AG09309 (cell line): Measurements from ENCODE around the gene PTPRH.

ENCODE experiments used
- DNase-seq: peaks from one replicate; pipeline ENCODE4 v3.0.0-alpha.2; 2010; ENCODE audit warnings: low read depth
- H3K4me3 ChIP-seq: 2 replicates; pipeline ENCODE4 v1.5.1; 2011; ENCODE audit warnings: mild to moderate bottlenecking, low read depth, low read length, moderate library complexity; ENCODE audit not compliant: control insufficient read depth
- TF ChIP-seq, protein P1 (sequence below): IDR thresholded peaks from 2 replicates; pipeline ENCODE4 v1.5.1; 2011; ENCODE audit warnings: mild to moderate bottlenecking, low read depth, low read length, inconsistent platforms; ENCODE audit not compliant: insufficient read depth, control insufficient read depth; ENCODE audit errors: missing control alignments

Gene PTPRH

DNA sequence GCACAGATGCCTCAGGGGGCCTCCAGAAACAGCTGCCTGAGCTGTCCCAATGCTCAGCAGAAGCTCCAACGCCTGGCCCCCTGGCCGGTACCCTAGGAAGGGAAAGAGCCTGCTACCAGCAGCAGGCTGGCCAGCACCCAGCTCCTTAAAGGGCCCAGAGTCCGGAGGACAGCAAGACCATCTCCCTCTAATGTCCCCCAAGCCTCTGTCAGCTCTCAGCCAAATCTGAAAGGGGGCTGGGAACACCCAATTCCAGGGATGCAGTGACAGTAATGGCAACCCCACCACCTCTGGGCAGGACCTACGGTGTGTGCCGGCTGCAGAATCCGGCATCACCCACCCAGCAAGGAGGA is 45.3 kb upstream of the PTPRH start:
- TF ChIP-seq, protein P1, sequence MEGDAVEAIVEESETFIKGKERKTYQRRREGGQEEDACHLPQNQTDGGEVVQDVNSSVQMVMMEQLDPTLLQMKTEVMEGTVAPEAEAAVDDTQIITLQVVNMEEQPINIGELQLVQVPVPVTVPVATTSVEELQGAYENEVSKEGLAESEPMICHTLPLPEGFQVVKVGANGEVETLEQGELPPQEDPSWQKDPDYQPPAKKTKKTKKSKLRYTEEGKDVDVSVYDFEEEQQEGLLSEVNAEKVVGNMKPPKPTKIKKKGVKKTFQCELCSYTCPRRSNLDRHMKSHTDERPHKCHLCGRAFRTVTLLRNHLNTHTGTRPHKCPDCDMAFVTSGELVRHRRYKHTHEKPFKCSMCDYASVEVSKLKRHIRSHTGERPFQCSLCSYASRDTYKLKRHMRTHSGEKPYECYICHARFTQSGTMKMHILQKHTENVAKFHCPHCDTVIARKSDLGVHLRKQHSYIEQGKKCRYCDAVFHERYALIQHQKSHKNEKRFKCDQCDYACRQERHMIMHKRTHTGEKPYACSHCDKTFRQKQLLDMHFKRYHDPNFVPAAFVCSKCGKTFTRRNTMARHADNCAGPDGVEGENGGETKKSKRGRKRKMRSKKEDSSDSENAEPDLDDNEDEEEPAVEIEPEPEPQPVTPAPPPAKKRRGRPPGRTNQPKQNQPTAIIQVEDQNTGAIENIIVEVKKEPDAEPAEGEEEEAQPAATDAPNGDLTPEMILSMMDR = no peak
- no peak overlapping the region for H3K4me3 ChIP-seq
- no peak for DNase-seq

DNA sequence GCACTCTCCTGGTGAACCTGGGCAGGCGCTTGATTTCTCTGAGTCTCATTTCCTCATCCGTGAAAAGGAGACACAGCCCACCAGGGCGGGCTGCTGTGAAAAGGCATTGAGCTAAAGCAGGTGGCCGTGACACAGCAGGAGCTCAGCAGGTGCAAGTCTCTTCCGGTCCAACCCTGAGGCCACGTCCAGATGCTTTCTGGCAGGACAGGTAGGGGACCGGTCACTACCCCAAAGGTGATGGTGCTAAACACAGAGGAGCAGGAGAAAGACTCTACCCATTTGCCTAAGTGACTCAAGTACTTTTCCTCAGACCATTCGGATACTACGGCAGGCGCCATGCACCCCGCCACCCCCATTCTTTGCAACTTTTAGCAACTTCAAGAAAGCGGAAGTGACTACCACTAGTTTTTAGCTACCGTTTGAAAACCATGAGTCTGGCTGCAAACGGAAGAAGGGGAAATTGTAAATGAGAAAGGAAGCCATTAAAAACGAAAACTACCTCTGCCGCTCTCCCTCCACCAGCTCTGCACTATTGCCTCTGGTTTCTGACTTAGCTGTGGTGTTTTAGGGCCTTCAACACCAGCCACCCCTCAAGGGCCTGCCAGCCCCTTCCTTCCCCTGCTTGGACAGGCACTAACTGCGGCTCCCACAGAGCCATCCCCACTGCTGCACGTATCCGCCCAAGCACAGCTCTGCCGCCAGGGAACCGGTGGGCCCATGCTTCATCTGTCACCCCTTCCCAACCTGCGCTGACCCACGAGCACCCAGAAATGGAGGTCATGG is 44.7 kb upstream of the PTPRH start:
- DNase-seq = no peak
- TF ChIP-seq, protein P1 = no peak
- no peak overlapping the region for H3K4me3 ChIP-seq

DNA sequence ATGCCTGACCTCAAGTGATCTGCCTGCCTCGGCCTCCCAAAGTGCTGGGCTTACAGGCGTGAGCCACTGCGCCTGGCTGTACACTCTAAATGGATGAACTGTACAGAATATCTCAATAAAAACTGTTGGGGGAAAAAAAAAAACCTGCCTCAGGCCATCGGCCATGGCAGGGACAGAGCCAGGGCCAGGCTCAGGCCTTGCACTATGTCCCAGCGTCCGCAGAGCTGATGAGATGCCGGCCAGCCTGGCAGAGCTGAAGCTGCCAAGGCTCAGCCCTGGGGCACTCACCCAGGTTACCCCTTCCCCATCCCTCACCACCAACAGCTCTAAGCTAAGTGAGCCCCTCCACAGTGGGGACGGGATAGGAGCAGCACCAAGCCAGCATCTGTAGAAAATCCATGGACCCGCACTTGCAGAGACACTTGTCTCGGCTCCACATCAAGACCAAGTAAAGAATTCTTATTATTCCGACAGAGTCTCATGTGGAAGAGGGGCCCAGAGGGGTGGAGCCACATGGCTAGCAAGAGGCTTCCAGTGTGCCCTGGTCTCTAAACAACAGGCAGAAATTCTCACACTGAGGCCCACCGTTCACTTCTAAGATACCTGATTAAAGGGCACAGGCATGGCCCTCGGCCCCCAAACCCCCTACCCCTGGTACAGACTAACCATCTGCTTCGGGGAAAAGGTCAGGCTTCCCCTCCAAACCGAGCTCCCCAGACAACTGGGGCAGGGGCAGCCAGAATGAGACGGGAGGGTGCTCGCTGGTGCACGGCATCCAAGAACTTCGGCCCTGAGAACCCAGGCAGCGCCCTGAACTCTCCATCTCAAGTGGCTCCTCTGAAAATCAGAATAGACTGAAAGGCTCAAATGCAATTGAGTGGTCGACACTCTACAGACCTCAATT is 43.7 kb upstream of the PTPRH start:
- TF ChIP-seq, protein P1 = no peak
- no peak overlapping the region for H3K4me3 ChIP-seq
- no peak for DNase-seq

DNA sequence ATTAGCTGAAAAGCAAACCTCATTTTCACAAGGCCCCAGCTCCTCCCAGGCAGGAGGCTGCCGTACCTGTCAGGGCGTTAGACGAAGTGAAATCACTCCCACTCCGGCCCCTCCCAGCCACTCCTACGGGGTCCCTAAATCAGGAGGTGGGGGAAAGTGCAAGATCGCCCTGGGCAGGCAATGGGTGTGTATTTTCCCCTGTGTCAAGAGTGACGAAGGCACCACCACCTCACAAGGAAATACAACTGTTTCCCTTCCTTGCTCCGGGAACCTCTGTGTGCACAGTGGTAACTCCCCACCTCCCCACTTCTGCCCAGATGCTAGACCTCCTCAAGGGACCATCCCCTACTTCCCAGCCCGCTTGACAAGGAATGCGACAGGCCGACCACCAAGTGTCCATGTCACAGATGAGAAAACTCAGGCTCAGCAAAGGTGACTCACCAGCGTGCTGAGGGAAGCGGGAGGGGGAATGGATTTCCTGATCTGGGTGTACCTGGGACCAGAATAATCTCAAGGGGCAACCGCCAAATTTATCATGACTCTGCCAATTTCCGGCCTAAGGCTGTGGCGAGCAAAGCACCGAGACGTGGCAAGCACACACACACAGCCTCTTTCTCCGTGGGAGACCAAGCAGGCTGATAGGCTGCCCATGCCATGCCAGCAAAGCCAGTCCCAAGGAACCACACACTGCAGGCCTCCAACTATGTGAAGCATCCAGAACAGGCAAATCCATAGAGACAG is 42.2 kb upstream of the PTPRH start:
- TF ChIP-seq, protein P1 = no peak
- H3K4me3 ChIP-seq = no peak overlapping the region
- DNase-seq = no peak

DNA sequence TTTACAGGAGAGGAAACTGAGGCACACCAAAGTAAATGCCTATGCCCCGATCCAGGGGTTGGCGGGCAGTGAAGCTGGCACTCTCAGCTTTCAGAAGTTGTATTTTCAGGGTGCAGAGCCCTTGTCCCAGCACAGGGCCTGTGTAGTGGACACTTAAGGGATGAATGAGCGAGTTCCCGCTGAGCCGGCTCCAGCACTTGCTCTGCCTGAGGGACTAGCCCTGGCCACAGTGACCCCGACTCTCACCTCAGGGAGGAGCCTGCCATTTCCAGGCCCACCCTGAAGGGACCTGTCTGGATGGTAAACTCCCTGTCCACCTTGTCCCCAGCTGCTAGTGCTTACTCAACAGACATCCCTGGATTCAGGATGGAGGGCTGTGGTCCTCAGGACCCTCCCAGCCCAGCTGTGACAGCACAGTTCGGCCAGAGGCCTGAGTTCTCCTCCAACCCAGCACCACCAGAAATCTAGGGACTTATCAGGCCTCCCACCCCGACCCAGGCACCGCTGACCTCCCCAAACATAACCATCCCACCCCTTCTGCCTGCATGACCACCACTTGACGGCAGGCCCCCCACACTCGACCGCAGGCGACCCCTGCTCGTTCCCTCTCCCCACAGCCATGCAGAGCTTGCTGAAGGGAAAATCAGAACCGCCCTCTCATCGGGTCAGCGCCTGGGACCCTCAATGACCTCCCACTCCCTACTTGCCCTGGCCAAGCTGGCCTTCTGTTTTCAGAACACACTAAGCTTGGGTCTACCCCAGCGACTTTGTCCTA is 41.1 kb upstream of the PTPRH start:
- DNase-seq = no peak
- TF ChIP-seq, protein P1 = no peak
- H3K4me3 ChIP-seq = no peak overlapping the region

DNA sequence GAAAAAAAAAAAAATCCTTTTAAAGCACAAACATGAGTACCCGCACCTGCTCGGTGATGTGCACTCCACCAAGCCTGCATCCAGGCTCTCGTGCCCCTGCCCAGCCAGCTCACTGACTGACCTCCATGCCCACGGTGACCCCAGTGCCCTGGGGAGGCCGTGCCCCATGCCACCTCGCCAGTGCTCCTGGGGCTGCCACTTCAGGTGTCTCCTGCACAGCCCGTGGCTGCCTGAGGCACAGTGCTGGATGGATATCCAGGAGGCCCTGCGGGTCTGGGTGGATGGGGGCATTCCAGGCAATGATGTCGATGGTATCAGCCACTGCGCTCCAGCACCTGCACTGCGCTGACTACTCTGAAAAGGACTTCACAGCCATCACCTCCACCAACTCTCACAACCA is 40.5 kb upstream of the PTPRH start:
- no peak for DNase-seq
- TF ChIP-seq, protein P1 = no peak
- no peak overlapping the region for H3K4me3 ChIP-seq
